Measurements from ENCODE around the gene PLEKHG4B.
"Not testable (repeated sequence)": the region's sequence is repeated elsewhere in the genome, so short reads cannot be mapped to it uniquely, and the experiment has no call there.

The PLEKHG4B gene

GRCh38 chr5:195401-196160 is 103.6 kb downstream of the PLEKHG4B start:
- Histone ChIP-seq H2BK120ac (ENCODE audit: low read depth, low read length) (no peak overlapping the region), H4K91ac (ENCODE audit: low read depth, low read length, poor library complexity) (no peak overlapping the region), H3K36me3 (replicated peaks in 1 of 2; ENCODE audit: control insufficient read depth in 2 of 2, insufficient read depth in 2 of 2, low read length in 2 of 2) (peaks cover 0 to 3% of the 10 kb centered on the region in 2 donors), H2AK5ac (ENCODE audit: low read depth, low read length) (no peak overlapping the region), H3K23ac (ENCODE audit: low read depth, low read length, poor library complexity) (no peak overlapping the region), H2BK5ac (ENCODE audit: low read length) (no peak overlapping the region), H3K4ac (ENCODE audit: low read length) (no peak overlapping the region), H4K8ac (ENCODE audit: low read depth, low read length) (no peak overlapping the region), H3K79me1 (ENCODE audit: low read depth, low read length) (peaks cover 10% of the 10 kb centered on the region), H3K4me1 (ENCODE audit: control insufficient read depth in 2 of 2, insufficient read depth in 1 of 2, low read depth in 1 of 2, low read length in 2 of 2) (peaks cover 8% of the 10 kb centered on the region in 2 donors), H3K14ac (ENCODE audit: low read length) (peak overlapping the region; percentile 44), H3K9ac (ENCODE audit: low read depth, low read length, poor library complexity) (peak overlapping the region; percentile 21), H3K27ac (replicated peaks; ENCODE audit: low read length) (no peak overlapping the region), H2BK15ac (ENCODE audit: low read length) (peak overlapping the region; percentile 15), H2BK12ac (ENCODE audit: low read length) (peak overlapping the region; percentile 49), H3K18ac (ENCODE audit: low read length) (peak overlapping the region; percentile 4), H3K9me3 (replicated peaks in 1 of 2; ENCODE audit: control insufficient read depth in 2 of 2, insufficient read depth in 1 of 2, low read depth in 1 of 2, low read length in 2 of 2) (no peaks in the 10 kb centered on the region), H3K4me3 (ENCODE audit: low read length in 2 of 2) (no peak overlapping the region), H3K27me3 (ENCODE audit: control insufficient read depth in 3 of 3, insufficient read depth in 3 of 3, low read depth in 1 of 3, low read length in 3 of 3) (no peaks in the 10 kb centered on the region), H3K4me2 (ENCODE audit: insufficient read depth, low read length, poor library complexity, severe bottlenecking) (no peak overlapping the region), H2AFZ (ENCODE audit: low read length) (no peak overlapping the region)
- DNase-seq (ENCODE audit: low spot score) = no peak
- WGBS, 2 donors (ENCODE audit: extremely low coverage in 2 of 2, insufficient read length in 2 of 2, insufficient replicate concordance in 1 of 2) = no CpG with 5 or more reads among the region's 33 CpGs

- Histone ChIP-seq H2BK120ac (ENCODE audit: low read depth, low read length) (no peak overlapping the region), H3K4me2 (ENCODE audit: insufficient read depth, low read length, poor library complexity, severe bottlenecking) (no peak overlapping the region), H3K36me3 (replicated peaks in 1 of 2; ENCODE audit: control insufficient read depth in 2 of 2, insufficient read depth in 2 of 2, low read length in 2 of 2) (peaks cover 0 to 3% of the 10 kb centered on the region in 2 donors), H2BK15ac (ENCODE audit: low read length) (no peak overlapping the region), H3K23ac (ENCODE audit: low read depth, low read length, poor library complexity) (no peak overlapping the region), H3K79me1 (ENCODE audit: low read depth, low read length) (peaks cover 12% of the 10 kb centered on the region), H3K27ac (replicated peaks; ENCODE audit: low read length) (no peak overlapping the region), H3K27me3 (ENCODE audit: control insufficient read depth in 3 of 3, insufficient read depth in 3 of 3, low read depth in 1 of 3, low read length in 3 of 3) (no peaks in the 10 kb centered on the region), H2AK5ac (ENCODE audit: low read depth, low read length) (no peak overlapping the region), H3K18ac (ENCODE audit: low read length) (no peak overlapping the region), H3K9me3 (replicated peaks in 1 of 2; ENCODE audit: control insufficient read depth in 2 of 2, insufficient read depth in 1 of 2, low read depth in 1 of 2, low read length in 2 of 2) (no peaks in the 10 kb centered on the region), H3K4me3 (ENCODE audit: low read length in 2 of 2) (no peak overlapping the region), H3K4me1 (ENCODE audit: control insufficient read depth in 2 of 2, insufficient read depth in 1 of 2, low read depth in 1 of 2, low read length in 2 of 2) (peaks cover 4 to 8% of the 10 kb centered on the region in 2 donors), H4K91ac (ENCODE audit: low read depth, low read length, poor library complexity) (no peak overlapping the region), H2BK12ac (ENCODE audit: low read length) (no peak overlapping the region), H2AFZ (ENCODE audit: low read length) (no peak overlapping the region), H3K9ac (ENCODE audit: low read depth, low read length, poor library complexity) (no peak overlapping the region), H4K8ac (ENCODE audit: low read depth, low read length) (no peak overlapping the region), H3K14ac (ENCODE audit: low read length) (no peak overlapping the region), H2BK5ac (ENCODE audit: low read length) (no peak overlapping the region), H3K4ac (ENCODE audit: low read length) (no peak overlapping the region)
- no CpG with 5 or more reads among the region's 10 CpGs for WGBS, 2 donors (ENCODE audit: extremely low coverage in 2 of 2, insufficient read length in 2 of 2, insufficient replicate concordance in 1 of 2)
- no peak for DNase-seq (ENCODE audit: low spot score)
Measured at GRCh38 chr5:196350-196749, 104.4 kb downstream of the PLEKHG4B start.

GRCh38 chr5:197031-197430 is 105.1 kb downstream of the PLEKHG4B start:
- H3K18ac ChIP-seq (ENCODE audit: low read length); H3K27me3 ChIP-seq (ENCODE audit: control insufficient read depth in 3 of 3, insufficient read depth in 3 of 3, low read depth in 1 of 3, low read length in 3 of 3); H2BK5ac ChIP-seq (ENCODE audit: low read length); H2BK120ac ChIP-seq (ENCODE audit: low read depth, low read length); H3K4me2 ChIP-seq (ENCODE audit: insufficient read depth, low read length, poor library complexity, severe bottlenecking); H3K4me1 ChIP-seq (ENCODE audit: control insufficient read depth in 2 of 2, insufficient read depth in 1 of 2, low read depth in 1 of 2, low read length in 2 of 2); H4K8ac ChIP-seq (ENCODE audit: low read depth, low read length); H2BK15ac ChIP-seq (ENCODE audit: low read length); H2BK12ac ChIP-seq (ENCODE audit: low read length); H3K4me3 ChIP-seq (ENCODE audit: low read length in 2 of 2); H3K36me3 ChIP-seq (replicated peaks in 1 of 2; ENCODE audit: control insufficient read depth in 2 of 2, insufficient read depth in 2 of 2, low read length in 2 of 2); H2AFZ ChIP-seq (ENCODE audit: low read length); H3K23ac ChIP-seq (ENCODE audit: low read depth, low read length, poor library complexity); H3K9ac ChIP-seq (ENCODE audit: low read depth, low read length, poor library complexity); H4K91ac ChIP-seq (ENCODE audit: low read depth, low read length, poor library complexity); H3K14ac ChIP-seq (ENCODE audit: low read length); H3K4ac ChIP-seq (ENCODE audit: low read length); DNase-seq (ENCODE audit: low spot score); H3K27ac ChIP-seq (replicated peaks; ENCODE audit: low read length); H2AK5ac ChIP-seq (ENCODE audit: low read depth, low read length); H3K9me3 ChIP-seq (replicated peaks in 1 of 2; ENCODE audit: control insufficient read depth in 2 of 2, insufficient read depth in 1 of 2, low read depth in 1 of 2, low read length in 2 of 2): not testable (repeated sequence)
- no CpG with 5 or more reads among the region's 18 CpGs for WGBS, 2 donors (ENCODE audit: extremely low coverage in 2 of 2, insufficient read length in 2 of 2, insufficient replicate concordance in 1 of 2)
- peaks cover 12% of the 10 kb centered on the region for H3K79me1 ChIP-seq (ENCODE audit: low read depth, low read length)

GRCh38 chr5:197892-198489 is 106.0 kb downstream of the PLEKHG4B start:
- Histone ChIP-seq H2BK120ac (ENCODE audit: low read depth, low read length) (no peak overlapping the region), H3K36me3 (replicated peaks in 1 of 2; ENCODE audit: control insufficient read depth in 2 of 2, insufficient read depth in 2 of 2, low read length in 2 of 2) (peaks cover 0 to 11% of the 10 kb centered on the region in 2 donors), H3K27me3 (ENCODE audit: control insufficient read depth in 3 of 3, insufficient read depth in 3 of 3, low read depth in 1 of 3, low read length in 3 of 3) (no peaks in the 10 kb centered on the region), H3K9ac (ENCODE audit: low read depth, low read length, poor library complexity) (no peak overlapping the region), H3K9me3 (replicated peaks in 1 of 2; ENCODE audit: control insufficient read depth in 2 of 2, insufficient read depth in 1 of 2, low read depth in 1 of 2, low read length in 2 of 2) (no peaks in the 10 kb centered on the region), H4K91ac (ENCODE audit: low read depth, low read length, poor library complexity) (no peak overlapping the region), H3K14ac (ENCODE audit: low read length) (no peak overlapping the region), H3K4me2 (ENCODE audit: insufficient read depth, low read length, poor library complexity, severe bottlenecking) (no peak overlapping the region), H3K27ac (replicated peaks; ENCODE audit: low read length) (no peak overlapping the region), H4K8ac (ENCODE audit: low read depth, low read length) (no peak overlapping the region), H2AFZ (ENCODE audit: low read length) (no peak overlapping the region), H3K18ac (ENCODE audit: low read length) (peak overlapping the region; percentile 13), H3K4me1 (ENCODE audit: control insufficient read depth in 2 of 2, insufficient read depth in 1 of 2, low read depth in 1 of 2, low read length in 2 of 2) (peaks cover 7 to 8% of the 10 kb centered on the region in 2 donors), H2AK5ac (ENCODE audit: low read depth, low read length) (no peak overlapping the region), H3K4me3 (ENCODE audit: low read length in 2 of 2) (no peak overlapping the region), H2BK5ac (ENCODE audit: low read length) (peak overlapping the region; percentile 48), H2BK12ac (ENCODE audit: low read length) (no peak overlapping the region), H2BK15ac (ENCODE audit: low read length) (no peak overlapping the region), H3K4ac (ENCODE audit: low read length) (no peak overlapping the region), H3K23ac (ENCODE audit: low read depth, low read length, poor library complexity) (peak overlapping the region; percentile 80), H3K79me1 (ENCODE audit: low read depth, low read length) (peaks cover 12% of the 10 kb centered on the region)
- DNase-seq (ENCODE audit: low spot score) = no peak
- WGBS, 2 donors (ENCODE audit: extremely low coverage in 2 of 2, insufficient read length in 2 of 2, insufficient replicate concordance in 1 of 2) = no CpG with 5 or more reads among the region's 12 CpGs

Data from neuronal stem cell (in vitro differentiated cells).